Panc1 (cell line): Measurements from ENCODE around the gene WNK1.

Experiments
- POLR2AphosphoS5 ChIP-seq: IDR thresholded peaks from 2 replicates; pipeline ENCODE4 v1.6.1; 2012; ENCODE audit warnings: mild to moderate bottlenecking, low read depth, low read length, moderate library complexity
- TCF7L2 ChIP-seq: IDR thresholded peaks from 2 replicates; pipeline ENCODE4 v1.6.1; 2011; ENCODE audit warnings: mild to moderate bottlenecking, low read depth, low read length, inconsistent platforms
- TF ChIP-seq, protein P1 (sequence below): fragments of 450-650 bp; IDR thresholded peaks from 2 replicates; pipeline ENCODE4 v1.5.1; 2017; ENCODE audit warnings: mild to moderate bottlenecking
- TF ChIP-seq, protein P2 (sequence below), 2 experiments: IDR thresholded peaks; 2 replicates each; pipeline ENCODE4 v1.6.1; 2011 to 2012; ENCODE audit warnings: low read depth in 2 of 2, control low read depth in 1 of 2, low read length in 1 of 2, mild to moderate bottlenecking in 1 of 2, moderate library complexity in 1 of 2; ENCODE audit not compliant: insufficient read depth in 1 of 2

DNA sequence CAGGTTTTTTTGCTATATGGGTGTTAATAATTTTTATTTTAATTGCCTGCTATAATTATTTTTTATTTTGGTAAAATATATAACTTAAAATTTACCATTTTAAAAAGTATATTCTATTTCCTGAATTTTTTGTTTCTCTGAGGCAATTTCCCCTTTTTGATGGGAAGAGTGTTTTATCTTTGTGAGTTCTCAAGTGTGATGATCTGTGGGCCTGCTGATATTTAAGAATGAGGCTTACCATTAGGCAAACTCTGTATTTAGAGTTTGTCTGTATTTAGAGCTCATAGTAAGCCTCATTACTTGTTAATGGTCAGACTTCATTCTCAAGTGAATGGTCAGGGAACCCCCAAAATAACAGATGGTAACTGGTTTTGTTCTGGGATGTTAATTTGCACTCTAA, 48.0 kb downstream of the WNK1 start:
- TF ChIP-seq, protein P1, sequence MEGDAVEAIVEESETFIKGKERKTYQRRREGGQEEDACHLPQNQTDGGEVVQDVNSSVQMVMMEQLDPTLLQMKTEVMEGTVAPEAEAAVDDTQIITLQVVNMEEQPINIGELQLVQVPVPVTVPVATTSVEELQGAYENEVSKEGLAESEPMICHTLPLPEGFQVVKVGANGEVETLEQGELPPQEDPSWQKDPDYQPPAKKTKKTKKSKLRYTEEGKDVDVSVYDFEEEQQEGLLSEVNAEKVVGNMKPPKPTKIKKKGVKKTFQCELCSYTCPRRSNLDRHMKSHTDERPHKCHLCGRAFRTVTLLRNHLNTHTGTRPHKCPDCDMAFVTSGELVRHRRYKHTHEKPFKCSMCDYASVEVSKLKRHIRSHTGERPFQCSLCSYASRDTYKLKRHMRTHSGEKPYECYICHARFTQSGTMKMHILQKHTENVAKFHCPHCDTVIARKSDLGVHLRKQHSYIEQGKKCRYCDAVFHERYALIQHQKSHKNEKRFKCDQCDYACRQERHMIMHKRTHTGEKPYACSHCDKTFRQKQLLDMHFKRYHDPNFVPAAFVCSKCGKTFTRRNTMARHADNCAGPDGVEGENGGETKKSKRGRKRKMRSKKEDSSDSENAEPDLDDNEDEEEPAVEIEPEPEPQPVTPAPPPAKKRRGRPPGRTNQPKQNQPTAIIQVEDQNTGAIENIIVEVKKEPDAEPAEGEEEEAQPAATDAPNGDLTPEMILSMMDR: no peak
- TF ChIP-seq POLR2AphosphoS5 (no peak), TCF7L2 (no peak)
- TF ChIP-seq, protein P2, sequence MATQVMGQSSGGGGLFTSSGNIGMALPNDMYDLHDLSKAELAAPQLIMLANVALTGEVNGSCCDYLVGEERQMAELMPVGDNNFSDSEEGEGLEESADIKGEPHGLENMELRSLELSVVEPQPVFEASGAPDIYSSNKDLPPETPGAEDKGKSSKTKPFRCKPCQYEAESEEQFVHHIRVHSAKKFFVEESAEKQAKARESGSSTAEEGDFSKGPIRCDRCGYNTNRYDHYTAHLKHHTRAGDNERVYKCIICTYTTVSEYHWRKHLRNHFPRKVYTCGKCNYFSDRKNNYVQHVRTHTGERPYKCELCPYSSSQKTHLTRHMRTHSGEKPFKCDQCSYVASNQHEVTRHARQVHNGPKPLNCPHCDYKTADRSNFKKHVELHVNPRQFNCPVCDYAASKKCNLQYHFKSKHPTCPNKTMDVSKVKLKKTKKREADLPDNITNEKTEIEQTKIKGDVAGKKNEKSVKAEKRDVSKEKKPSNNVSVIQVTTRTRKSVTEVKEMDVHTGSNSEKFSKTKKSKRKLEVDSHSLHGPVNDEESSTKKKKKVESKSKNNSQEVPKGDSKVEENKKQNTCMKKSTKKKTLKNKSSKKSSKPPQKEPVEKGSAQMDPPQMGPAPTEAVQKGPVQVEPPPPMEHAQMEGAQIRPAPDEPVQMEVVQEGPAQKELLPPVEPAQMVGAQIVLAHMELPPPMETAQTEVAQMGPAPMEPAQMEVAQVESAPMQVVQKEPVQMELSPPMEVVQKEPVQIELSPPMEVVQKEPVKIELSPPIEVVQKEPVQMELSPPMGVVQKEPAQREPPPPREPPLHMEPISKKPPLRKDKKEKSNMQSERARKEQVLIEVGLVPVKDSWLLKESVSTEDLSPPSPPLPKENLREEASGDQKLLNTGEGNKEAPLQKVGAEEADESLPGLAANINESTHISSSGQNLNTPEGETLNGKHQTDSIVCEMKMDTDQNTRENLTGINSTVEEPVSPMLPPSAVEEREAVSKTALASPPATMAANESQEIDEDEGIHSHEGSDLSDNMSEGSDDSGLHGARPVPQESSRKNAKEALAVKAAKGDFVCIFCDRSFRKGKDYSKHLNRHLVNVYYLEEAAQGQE (IDR thresholded peaks at IDR 0.05; ENCODE audit: insufficient read depth in 1 of 2, low read depth in 2 of 2, low read length in 1 of 2): no peak
